Neural cell (in vitro differentiated cells): Measurements from ENCODE around the gene MCAT. TPM values are rescaled to one million over a fixed set of nuclear protein-coding genes. Genes with fewer than 3 reads are reported as not detected.

ENCODE experiments used
- H2AFZ ChIP-seq: fragments of 200-600, 300-800 bp; sonication (generic), shearing (Covaris generic); 2 replicates; pipeline ENCODE4 v1.6.0; 2014; ENCODE audit warnings: low read depth, mild to moderate bottlenecking, antibody characterized with exemption, low read length, moderate library complexity
- H3F3A ChIP-seq: fragments of 200-600 bp; shearing (Covaris generic); 2 replicates; pipeline ENCODE4 v1.6.1; 2016; ENCODE audit warnings: mild to moderate bottlenecking, moderate library complexity, mixed read lengths, antibody characterized with exemption, low read length; ENCODE audit not compliant: insufficient read depth, poor library complexity, severe bottlenecking
- H3K27ac ChIP-seq: fragments of 200-600, 300-800 bp; sonication (generic), shearing (Covaris generic); 2 replicates; pipeline ENCODE4 v1.5.1; 2014; ENCODE audit warnings: mild to moderate bottlenecking, low read length, moderate library complexity
- H3K27me3 ChIP-seq: fragments of 300-800, 200-600 bp; sonication (generic), shearing (Covaris generic); 2 replicates; pipeline ENCODE4 v1.6.0; 2014; ENCODE audit warnings: mild to moderate bottlenecking, low read depth, low read length, moderate library complexity; ENCODE audit not compliant: insufficient read depth
- H3K36me3 ChIP-seq: fragments of 300-800, 200-600 bp; sonication (generic), shearing (Covaris generic); 2 replicates; pipeline ENCODE4 v1.5.1; 2014; ENCODE audit warnings: mild to moderate bottlenecking, antibody characterized with exemption, low read length, moderate library complexity; ENCODE audit not compliant: insufficient read depth
- H3K4me2 ChIP-seq: fragments of 300-800, 200-600 bp; sonication (generic), shearing (Covaris generic); 2 replicates; pipeline ENCODE4 v1.6.0; 2014; ENCODE audit warnings: mild to moderate bottlenecking, low read length
- H3K4me3 ChIP-seq: fragments of 300-800, 200-600 bp; sonication (generic), shearing (Covaris generic); 2 replicates; pipeline ENCODE4 v1.5.1; 2014; ENCODE audit warnings: mild to moderate bottlenecking, low read length, moderate library complexity
- H3K79me2 ChIP-seq: fragments of 200-600 bp; shearing (Covaris generic); replicated peaks from 2 replicates; pipeline ENCODE4 v1.6.0; 2014; ENCODE audit warnings: mild to moderate bottlenecking, low read length, moderate library complexity; ENCODE audit not compliant: insufficient read depth
- H3K9ac ChIP-seq: fragments of 300-800, 200-600 bp; sonication (generic), shearing (Covaris generic); 2 replicates; pipeline ENCODE4 v1.6.1; 2016; ENCODE audit warnings: mild to moderate bottlenecking, low read length, mixed read lengths
- H3K9me2 ChIP-seq: fragments of 200-600 bp; shearing (Covaris generic); 2 replicates; pipeline ENCODE4 v1.6.1; 2016; ENCODE audit warnings: mild to moderate bottlenecking, low read length, mixed read lengths; ENCODE audit not compliant: insufficient read depth
- H3K9me3 ChIP-seq: fragments of 200-600, 300-800 bp; sonication (generic), shearing (Covaris generic); 2 replicates; pipeline ENCODE4 v1.6.1; 2016; ENCODE audit warnings: mild to moderate bottlenecking, mixed run types, low read length, moderate library complexity, mixed read lengths
- H4K20me1 ChIP-seq: fragments of 200-600 bp; shearing (Covaris generic); 2 replicates; pipeline ENCODE4 v1.6.1; 2016; ENCODE audit warnings: mild to moderate bottlenecking, mixed run types; ENCODE audit not compliant: insufficient read depth
- CTCF ChIP-seq: fragments of 450-650 bp; IDR thresholded peaks from 2 replicates; pipeline ENCODE4 v1.5.1; 2014; ENCODE audit warnings: antibody characterized with exemption, mild to moderate bottlenecking, moderate library complexity; ENCODE audit not compliant: poor library complexity, severe bottlenecking
- EP300 ChIP-seq: fragments of 450-650 bp; conservative IDR thresholded peaks from 2 replicates; pipeline ENCODE4 v1.6.1; 2014; ENCODE audit warnings: antibody characterized with exemption, mild to moderate bottlenecking, moderate library complexity; ENCODE audit not compliant: poor library complexity, severe bottlenecking
- EZH2 ChIP-seq: fragments of 200-600, 300-800 bp; shearing (Covaris generic), sonication (generic); IDR thresholded peaks from 2 replicates; pipeline ENCODE4 v1.6.1; 2014; ENCODE audit warnings: antibody characterized with exemption, low read length, borderline replicate concordance, mild to moderate bottlenecking; ENCODE audit not compliant: insufficient read depth, poor library complexity, severe bottlenecking
- MXI1 ChIP-seq: fragments of 450-650 bp; conservative IDR thresholded peaks from 2 replicates; pipeline ENCODE4 v1.6.1; 2014; ENCODE audit warnings: antibody characterized with exemption, mild to moderate bottlenecking; ENCODE audit not compliant: poor library complexity, severe bottlenecking
- POLR2AphosphoS5 ChIP-seq: IDR thresholded peaks from 2 replicates; pipeline ENCODE4 v1.6.1; 2012
- RAD21 ChIP-seq: fragments of 450-650 bp; conservative IDR thresholded peaks from 2 replicates; pipeline ENCODE4 v1.6.1; 2014; ENCODE audit warnings: antibody characterized with exemption, mild to moderate bottlenecking, moderate library complexity
- REST ChIP-seq: IDR thresholded peaks from 2 replicates; pipeline ENCODE4 v1.6.1; 2012; ENCODE audit warnings: borderline replicate concordance
- SMC3 ChIP-seq: fragments of 450-650 bp; conservative IDR thresholded peaks from 2 replicates; pipeline ENCODE4 v1.6.1; 2014; ENCODE audit warnings: antibody characterized with exemption, mild to moderate bottlenecking, moderate library complexity; ENCODE audit not compliant: poor library complexity
- TAF1 ChIP-seq: IDR thresholded peaks from 2 replicates; pipeline ENCODE4 v1.6.1; 2012; ENCODE audit warnings: low read depth
- polyA plus RNA-seq: library from polyadenylated mRNA; depleted of rRNA; stranded (reverse); fragments of >200 nt; gene quantifications from 2 replicates; pipeline ENCODE4 v1.2.3, GENCODE V29; 2014

MCAT gene
- polyA plus RNA-seq, 1 donor from 2014 or later: 46.8 TPM

GRCh38 chr22:43169310-43170130, 26.3 kb upstream of the MCAT start:
- Histone ChIP-seq H3F3A (no peaks in the 10 kb centered on the region), H3K27me3 (no peaks in the 10 kb centered on the region), H2AFZ (no peak overlapping the region), H3K4me3 (no peak overlapping the region), H3K79me2 (no peaks in the 10 kb centered on the region), H4K20me1 (no peaks in the 10 kb centered on the region), H3K9me2 (no peaks in the 10 kb centered on the region), H3K27ac (no peak overlapping the region), H3K4me2 (no peak overlapping the region), H3K36me3 (no peaks in the 10 kb centered on the region), H3K9ac (no peak overlapping the region), H3K9me3 (no peaks in the 10 kb centered on the region)
- TF ChIP-seq RAD21 (no peak), EP300 (no peak), POLR2AphosphoS5 (no peak), EZH2 (no peak), MXI1 (no peak), TAF1 (no peak), SMC3 (no peak), REST (no peak), CTCF (no peak)

- H3K27ac ChIP-seq: no peak overlapping the region
- no peaks in the 10 kb centered on the region for H3F3A ChIP-seq
- no peaks in the 10 kb centered on the region for H3K27me3 ChIP-seq
- no peaks in the 10 kb centered on the region for H3K36me3 ChIP-seq
- H3K9me2 ChIP-seq: no peaks in the 10 kb centered on the region
- H3K9ac ChIP-seq: no peak overlapping the region
- TF ChIP-seq RAD21 (no peak), POLR2AphosphoS5 (no peak), MXI1 (no peak), SMC3 (no peak), REST (no peak), TAF1 (no peak), EZH2 (no peak), CTCF (no peak), EP300 (no peak)
- no peaks in the 10 kb centered on the region for H4K20me1 ChIP-seq
- H3K9me3 ChIP-seq: no peaks in the 10 kb centered on the region
- H3K4me2 ChIP-seq: no peak overlapping the region
- no peak overlapping the region for H3K4me3 ChIP-seq
- H2AFZ ChIP-seq: no peak overlapping the region
- no peaks in the 10 kb centered on the region for H3K79me2 ChIP-seq
These were observed 25.5 kb upstream of the MCAT start for GRCh38 chr22:43168471-43169309.
